Stimulated activated naive CD8-positive, alpha-beta T cell treated with anti-CD3 and anti-CD28 coated beads, Interleukin-15, amount 100 ng/mL, for 72 hours (primary cell): ENCODE measurements around the gene MYO7A.

Source experiments
- ATAC-seq: fragments of 150-1000 bp; cut with Tn5 transposase; 2 replicates; pipeline ENCODE4 v1.10.0; 2021; ENCODE audit warnings: mild to moderate bottlenecking, moderate library complexity
- DNase-seq, 2 donors: peaks; one replicate each; pipeline ENCODE4 v3.0.0; 2021 to 2022
- H3K27ac Mint-ChIP-seq, 2 donors: one replicate each; pipeline ENCODE4 v1.8.0; 2022; ENCODE audit warnings: mild to moderate bottlenecking in 2 of 2, mixed read lengths in 2 of 2, moderate library complexity in 2 of 2
- H3K27me3 Mint-ChIP-seq: one replicate; pipeline ENCODE4 v1.8.0; 2022; ENCODE audit warnings: mixed read lengths
- H3K4me1 Mint-ChIP-seq: one replicate; pipeline ENCODE4 v1.8.0; 2022; ENCODE audit warnings: mild to moderate bottlenecking, mixed read lengths
- H3K4me3 Mint-ChIP-seq, 2 donors: one replicate each; pipeline ENCODE4 v1.8.0; 2022; ENCODE audit warnings: mild to moderate bottlenecking in 2 of 2, mixed read lengths in 2 of 2, moderate library complexity in 1 of 2
- H3K9me3 Mint-ChIP-seq, 2 donors: one replicate each; pipeline ENCODE4 v1.8.0; 2022; ENCODE audit warnings: mixed read lengths in 2 of 2

Gene MYO7A

DNA sequence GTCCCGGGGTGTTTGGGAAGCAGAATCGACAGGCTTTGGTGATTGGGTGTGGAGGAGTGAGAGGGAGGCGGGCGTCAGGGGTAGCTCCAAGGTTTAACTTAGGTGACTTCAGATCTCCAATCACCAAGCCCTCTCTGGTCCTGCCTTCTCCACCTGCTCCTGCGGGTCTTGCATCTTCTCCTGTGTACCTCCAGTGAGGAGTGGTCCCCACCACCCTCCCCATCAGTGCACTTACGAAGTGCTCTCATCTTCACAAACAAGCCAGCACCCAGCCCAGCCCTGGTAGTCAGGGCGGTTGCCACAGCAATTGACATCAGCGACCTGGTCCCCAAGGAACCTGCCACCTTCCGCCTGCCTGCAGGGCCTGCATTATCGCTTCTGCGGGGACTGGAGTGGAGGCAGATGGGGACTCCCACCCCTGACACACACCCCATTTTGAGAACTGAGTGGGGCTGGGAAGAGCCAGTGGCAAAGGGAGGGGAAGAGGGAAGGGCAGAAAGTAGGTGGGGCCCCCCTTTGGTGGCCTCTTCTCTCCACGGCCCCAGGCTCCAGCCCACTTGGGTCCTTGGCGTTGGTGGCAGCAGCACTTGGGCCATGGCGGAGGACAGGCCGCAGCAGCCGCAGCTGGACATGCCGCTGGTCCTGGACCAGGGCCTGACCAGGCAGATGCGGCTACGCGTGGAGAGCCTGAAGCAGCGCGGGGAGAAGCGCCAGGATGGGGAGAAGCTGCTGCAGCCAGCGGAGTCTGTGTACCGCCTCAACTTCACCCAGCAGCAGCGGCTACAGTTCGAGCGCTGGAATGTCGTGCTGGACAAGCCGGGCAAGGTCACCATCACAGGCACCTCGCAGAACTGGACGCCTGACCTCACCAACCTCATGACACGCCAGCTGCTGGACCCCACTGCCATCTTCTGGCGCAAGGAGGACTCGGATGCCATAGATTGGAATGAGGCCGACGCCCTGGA is 25.5 kb upstream of the MYO7A start, which contains the start of gene OMP:
OMP (plus strand) TSS at position 595 of the 965 bp plus-strand sequence; CDS start at position 595, 0 bp downstream.
- no peak within 1 kb of the TSS for H3K4me3 Mint-ChIP-seq
- H3K27me3 Mint-ChIP-seq, result no peaks in the 10 kb centered on the region
- ATAC-seq, result no peak
- no peaks in the 10 kb centered on the region for H3K9me3 Mint-ChIP-seq
- DNase-seq, result no peak
- peak within 1 kb of the TSS; percentile 14 to 46 for H3K27ac Mint-ChIP-seq
- H3K4me1 Mint-ChIP-seq, result no peaks in the 10 kb centered on the region

DNA sequence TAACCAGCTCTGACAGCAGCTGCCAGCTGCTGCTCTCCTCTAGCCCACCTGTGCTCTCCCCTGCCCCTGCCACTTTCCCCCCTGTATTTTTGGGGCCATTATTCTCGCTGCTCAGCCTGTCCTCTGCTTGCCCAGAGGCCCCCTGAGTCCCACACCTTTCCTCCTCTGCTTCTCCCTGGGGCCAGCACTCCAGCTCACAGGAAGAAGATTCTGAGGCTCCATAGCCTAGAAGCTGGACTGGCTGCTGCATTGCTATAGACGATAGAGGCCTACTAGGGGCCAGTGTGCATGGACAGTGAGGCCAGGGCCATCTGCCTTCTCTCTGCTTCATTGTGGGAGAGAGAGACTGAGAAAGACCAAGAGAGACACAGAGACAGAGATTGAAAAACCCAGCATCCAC is 24.7 kb upstream of the MYO7A start:
- no peak for ATAC-seq
- Mint-ChIP-seq H3K4me1 (no peaks in the 10 kb centered on the region), H3K27me3 (no peaks in the 10 kb centered on the region), H3K27ac (peak overlapping the region; percentile 14 to 46), H3K4me3 (no peak overlapping the region), H3K9me3 (no peaks in the 10 kb centered on the region)
- DNase-seq, result no peak

DNA sequence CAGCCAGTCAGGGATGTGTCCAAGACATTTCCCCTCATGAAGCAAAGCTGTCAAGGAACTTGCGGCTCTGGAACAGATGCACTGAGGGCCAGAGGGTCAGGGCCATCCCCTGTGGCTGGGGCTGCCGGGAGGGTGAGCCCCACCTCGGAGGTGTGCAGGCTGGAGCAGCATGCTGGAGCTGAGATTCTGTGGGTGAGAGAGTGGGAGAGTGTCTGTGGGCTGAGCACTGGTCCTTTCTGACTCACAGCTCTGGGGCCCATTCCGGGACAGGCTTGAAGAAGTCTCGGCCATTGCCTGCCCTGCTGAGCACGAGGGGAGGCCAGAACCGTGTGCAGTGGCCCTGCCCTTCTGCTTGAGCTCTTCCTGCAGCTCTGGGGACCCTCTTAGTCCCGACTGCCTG is 23.3 kb upstream of the MYO7A start:
- ATAC-seq, result no peak
- Mint-ChIP-seq H3K4me3 (no peak overlapping the region), H3K4me1 (no peaks in the 10 kb centered on the region), H3K27me3 (no peaks in the 10 kb centered on the region), H3K27ac (no peak overlapping the region), H3K9me3 (no peaks in the 10 kb centered on the region)
- no peak for DNase-seq

DNA sequence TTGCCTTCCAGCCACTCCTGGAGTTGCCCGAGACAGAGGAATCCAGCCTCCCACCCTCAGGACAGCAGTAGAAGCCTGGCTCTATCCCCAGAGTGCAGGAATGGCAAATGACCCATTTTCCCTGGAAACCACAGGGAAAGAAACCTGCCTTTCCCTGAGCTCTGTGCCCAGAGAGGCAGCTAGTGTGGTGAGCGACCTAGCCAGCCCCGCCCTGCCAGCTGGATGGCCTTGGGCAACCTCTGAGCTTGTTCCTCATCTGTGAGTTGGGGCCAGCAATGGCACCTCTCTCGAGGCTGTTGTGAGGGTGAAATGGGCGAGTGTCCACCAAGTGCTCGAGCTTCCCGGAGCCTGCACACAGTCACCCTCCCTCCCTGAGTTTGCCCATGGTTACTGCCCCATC is 21.7 kb upstream of the MYO7A start:
- H3K27ac Mint-ChIP-seq, result no peak overlapping the region

DNA sequence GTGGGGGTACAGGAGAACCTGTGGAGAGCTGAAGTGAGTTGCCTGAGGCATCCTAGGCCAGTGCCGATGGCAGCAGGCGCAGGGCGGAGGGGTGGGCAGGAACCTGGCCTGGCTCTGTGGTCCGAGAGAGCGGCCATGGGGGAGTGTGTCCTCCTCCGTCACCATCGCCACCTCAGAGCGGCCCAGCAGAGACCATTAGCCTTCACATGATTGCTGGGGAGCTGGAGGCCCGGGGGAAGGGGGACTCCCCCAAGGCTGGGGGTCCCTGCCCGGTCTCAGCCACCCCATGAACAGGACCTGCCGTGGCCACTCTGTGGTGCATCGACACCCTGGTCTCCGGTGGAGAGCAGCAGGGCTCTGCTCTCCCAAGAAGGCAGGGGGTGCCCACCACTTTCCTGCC is 21.3 kb upstream of the MYO7A start:
- H3K4me3 Mint-ChIP-seq, result no peak overlapping the region
- H3K27me3 Mint-ChIP-seq, result no peaks in the 10 kb centered on the region
- no peak overlapping the region for H3K27ac Mint-ChIP-seq
- H3K9me3 Mint-ChIP-seq, result no peaks in the 10 kb centered on the region
- H3K4me1 Mint-ChIP-seq, result no peaks in the 10 kb centered on the region
- no peak for ATAC-seq
- no peak for DNase-seq

More for the DNA sequence above, 21.7 kb upstream of the MYO7A start:
- H3K4me3 Mint-ChIP-seq, result no peak overlapping the region
- no peaks in the 10 kb centered on the region for H3K9me3 Mint-ChIP-seq
- DNase-seq, result no peak
- H3K27me3 Mint-ChIP-seq, result no peaks in the 10 kb centered on the region
- no peak for ATAC-seq
- no peaks in the 10 kb centered on the region for H3K4me1 Mint-ChIP-seq

DNA sequence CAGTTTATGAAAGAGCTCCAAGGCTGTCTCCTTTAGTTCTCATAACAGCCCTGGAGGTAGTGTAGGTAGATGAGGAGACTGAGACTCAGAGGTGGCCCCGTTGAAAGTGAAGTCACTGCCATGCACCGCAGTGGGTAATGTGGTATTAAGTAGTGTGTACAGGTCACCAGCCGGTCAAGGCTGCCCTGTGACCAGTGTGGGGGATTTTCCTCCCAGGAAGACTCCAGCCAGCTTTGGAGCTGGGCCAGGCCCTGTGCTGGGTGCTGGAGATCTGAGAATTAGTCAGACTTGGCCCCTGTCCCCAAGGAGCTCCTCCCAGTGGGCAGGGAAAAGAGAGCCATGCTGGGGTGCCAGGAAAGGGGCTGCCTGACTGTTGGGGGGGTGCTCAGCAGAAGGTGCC is 20.1 kb upstream of the MYO7A start:
- ATAC-seq (no peak), DNase-seq (no peak)
- Mint-ChIP-seq H3K27me3 (no peaks in the 10 kb centered on the region), H3K9me3 (no peaks in the 10 kb centered on the region), H3K4me3 (no peak overlapping the region), H3K4me1 (no peaks in the 10 kb centered on the region), H3K27ac (no peak overlapping the region)

DNA sequence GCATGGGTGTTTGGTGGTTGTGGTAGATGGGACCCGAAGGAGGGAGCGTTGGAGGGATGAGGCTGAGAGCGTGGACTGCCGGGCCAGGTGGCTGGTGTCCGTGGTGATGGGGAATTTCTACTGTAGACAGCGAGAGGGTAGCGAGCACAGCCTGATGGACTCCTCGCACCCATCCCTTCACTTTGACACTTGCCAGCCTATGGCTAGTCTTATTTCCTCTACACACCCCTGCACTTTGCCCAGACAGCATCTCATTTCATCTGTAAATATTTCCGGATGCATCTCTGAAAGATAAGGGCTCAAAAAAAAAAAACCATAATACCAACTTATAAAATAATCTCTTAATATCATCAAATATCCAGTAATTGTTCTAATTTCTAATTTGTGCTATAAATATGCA is 19.6 kb upstream of the MYO7A start:
- H3K4me1 Mint-ChIP-seq, result peaks cover 4% of the 10 kb centered on the region
- DNase-seq, result no peak
- no peaks in the 10 kb centered on the region for H3K27me3 Mint-ChIP-seq
- no peak overlapping the region for H3K27ac Mint-ChIP-seq
- H3K4me3 Mint-ChIP-seq, result no peak overlapping the region
- no peak for ATAC-seq
- H3K9me3 Mint-ChIP-seq, result no peaks in the 10 kb centered on the region

DNA sequence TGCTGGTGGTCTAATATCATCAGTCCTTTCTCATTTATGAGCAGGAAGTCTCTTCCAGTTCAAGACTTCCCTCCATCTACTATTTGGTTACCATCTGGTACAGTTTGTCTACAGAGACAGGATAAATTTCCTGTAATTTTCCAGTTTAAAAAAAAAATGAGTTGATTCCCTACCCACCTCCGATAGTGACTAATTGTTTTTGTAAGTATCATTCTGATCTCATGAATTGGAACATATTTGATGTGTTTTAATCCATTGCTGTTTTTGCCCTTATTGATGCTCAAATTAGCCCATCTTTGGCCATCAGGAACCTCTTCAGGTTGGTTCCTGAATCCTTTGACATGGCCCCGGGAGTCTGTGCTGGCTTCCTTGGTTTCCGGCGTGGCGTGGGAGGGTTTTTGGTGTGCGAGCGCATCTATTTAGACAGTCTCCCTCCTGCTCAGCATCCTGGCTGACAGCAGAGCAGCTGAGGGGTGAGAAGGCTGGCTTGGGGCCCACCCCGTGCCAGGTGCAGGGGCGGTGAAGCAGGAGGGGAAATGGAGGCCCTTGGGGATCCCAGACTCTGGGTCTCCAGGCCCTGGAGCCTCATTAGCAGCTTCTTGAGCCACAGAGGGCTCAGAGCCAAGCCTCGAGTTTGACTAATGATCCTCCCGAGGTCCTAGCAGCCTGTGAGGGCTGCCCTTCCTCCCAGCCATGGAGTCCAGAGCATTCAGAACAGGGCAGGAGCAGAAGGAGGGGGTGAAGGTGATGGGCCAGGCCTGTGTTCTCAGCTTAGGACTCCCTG is 18.6 kb upstream of the MYO7A start:
- Mint-ChIP-seq H3K9me3 (no peaks in the 10 kb centered on the region), H3K27ac (peak overlapping the region in 1 of 2 donors; percentile 79), H3K4me3 (no peak overlapping the region), H3K27me3 (no peaks in the 10 kb centered on the region), H3K4me1 (peaks cover 10% of the 10 kb centered on the region)
- DNase-seq (no peak), ATAC-seq (no peak)

DNA sequence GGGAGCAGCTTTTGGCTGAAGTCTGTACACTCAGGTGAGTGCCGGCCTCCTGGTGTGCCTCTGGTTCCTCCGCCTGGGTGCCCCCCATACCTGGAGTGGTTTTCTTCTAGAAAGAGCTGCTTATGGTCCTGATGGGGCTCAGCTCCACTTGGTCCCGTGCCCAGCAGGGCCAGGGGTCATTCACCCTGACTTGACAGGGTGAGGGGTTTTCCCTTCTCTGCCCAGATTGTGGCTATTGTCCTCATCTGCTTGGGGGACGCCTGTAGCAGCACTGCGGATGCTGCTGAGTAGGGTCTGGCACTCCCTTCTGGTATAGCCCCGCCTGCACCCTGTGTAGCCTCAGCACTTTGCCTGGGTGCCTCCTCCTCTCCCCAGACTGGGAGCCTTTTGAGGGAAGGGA is 17.2 kb upstream of the MYO7A start:
- Mint-ChIP-seq H3K4me3 (no peak overlapping the region), H3K27me3 (no peaks in the 10 kb centered on the region), H3K4me1 (peaks cover 10% of the 10 kb centered on the region), H3K9me3 (no peaks in the 10 kb centered on the region), H3K27ac (no peak overlapping the region)
- ATAC-seq, result no peak
- DNase-seq, result no peak

DNA sequence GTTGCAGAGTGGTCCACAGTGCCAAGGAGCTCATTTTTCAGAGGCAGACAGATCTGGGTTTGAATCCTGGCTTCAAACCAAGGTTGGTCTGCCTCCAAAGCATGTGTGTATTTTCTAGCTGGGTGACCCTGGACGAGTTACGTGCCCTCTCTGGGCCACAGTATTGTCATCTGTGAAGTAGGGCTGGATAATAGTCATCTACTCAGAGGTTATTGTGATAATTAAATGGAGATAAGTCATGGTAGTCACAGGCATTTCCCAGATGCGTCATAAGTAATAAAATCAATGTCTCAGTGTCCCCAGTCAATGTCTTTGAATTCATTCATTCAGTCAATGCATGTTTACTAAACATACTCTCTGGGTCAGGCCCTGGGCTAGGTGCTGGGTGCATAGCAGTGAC is 16.8 kb upstream of the MYO7A start:
- H3K4me1 Mint-ChIP-seq, result peaks cover 10% of the 10 kb centered on the region
- H3K27me3 Mint-ChIP-seq, result no peaks in the 10 kb centered on the region
- H3K9me3 Mint-ChIP-seq, result no peaks in the 10 kb centered on the region
- DNase-seq (no peak), ATAC-seq (no peak)
- H3K27ac Mint-ChIP-seq, result no peak overlapping the region
- no peak overlapping the region for H3K4me3 Mint-ChIP-seq

DNA sequence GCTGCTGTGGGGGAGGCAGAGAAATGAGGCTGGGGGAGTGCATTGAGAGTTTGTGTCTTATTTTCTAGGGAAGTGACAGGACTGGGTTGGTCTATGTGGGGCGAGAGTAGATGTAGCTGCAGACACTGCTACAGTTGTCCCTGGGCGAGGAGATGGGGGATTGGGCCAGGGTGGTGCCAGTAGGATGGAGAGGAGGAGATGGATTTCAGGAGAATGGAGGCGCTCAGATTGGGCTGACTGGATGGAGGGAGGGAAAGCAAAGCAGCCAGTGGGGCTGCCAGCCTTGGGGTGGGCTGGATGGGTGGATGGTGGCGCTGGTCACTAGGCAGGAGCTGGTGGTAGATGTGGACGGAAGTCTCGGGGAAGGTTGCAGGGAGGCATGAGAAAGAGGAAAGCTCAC is 16.1 kb upstream of the MYO7A start:
- H3K9me3 Mint-ChIP-seq, result no peaks in the 10 kb centered on the region
- no peak overlapping the region for H3K4me3 Mint-ChIP-seq
- H3K27me3 Mint-ChIP-seq, result no peaks in the 10 kb centered on the region
- DNase-seq (no peak), ATAC-seq (no peak)
- H3K4me1 Mint-ChIP-seq, result peaks cover 10% of the 10 kb centered on the region
- peak overlapping the region in 1 of 2 donors; percentile 79 for H3K27ac Mint-ChIP-seq

DNA sequence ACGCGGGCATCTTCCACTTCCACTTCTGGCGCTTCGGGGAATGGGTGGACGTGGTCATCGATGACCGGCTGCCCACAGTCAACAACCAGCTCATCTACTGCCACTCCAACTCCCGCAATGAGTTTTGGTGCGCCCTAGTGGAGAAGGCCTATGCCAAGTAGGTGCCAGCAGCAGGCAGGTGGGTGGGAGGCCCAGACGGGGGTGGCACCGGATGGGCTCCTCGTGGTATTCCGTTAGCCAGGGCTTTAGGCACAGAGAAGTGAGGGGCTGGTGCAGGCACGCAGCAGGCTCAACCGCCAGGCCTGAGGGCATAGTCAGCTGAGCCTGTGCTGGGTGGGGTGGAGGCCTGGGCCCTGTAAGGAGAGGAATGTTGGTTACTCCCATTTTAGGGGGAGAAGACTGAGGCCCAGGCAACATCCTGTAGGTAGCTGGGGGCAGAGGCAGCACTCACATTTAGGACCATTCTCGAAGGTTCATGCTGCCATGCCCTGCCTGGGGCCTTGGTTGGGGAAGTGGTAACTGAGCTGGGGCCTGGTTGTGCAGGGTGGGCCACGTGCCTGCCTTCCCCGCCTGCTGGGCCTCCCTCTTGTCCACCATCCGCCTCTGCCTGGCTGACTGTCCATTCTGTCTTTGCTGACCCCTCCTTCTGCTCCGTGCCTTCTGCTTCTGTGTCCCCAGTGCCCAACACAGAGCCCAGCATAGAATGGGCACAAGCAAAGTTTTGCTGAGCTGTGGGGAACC is 15.2 kb upstream of the MYO7A start:
- Mint-ChIP-seq H3K9me3 (no peaks in the 10 kb centered on the region), H3K4me1 (peaks cover 10% of the 10 kb centered on the region), H3K27me3 (no peaks in the 10 kb centered on the region), H3K27ac (peak overlapping the region in 1 of 2 donors; percentile 83), H3K4me3 (no peak overlapping the region)
- DNase-seq (no peak), ATAC-seq (no peak)

DNA sequence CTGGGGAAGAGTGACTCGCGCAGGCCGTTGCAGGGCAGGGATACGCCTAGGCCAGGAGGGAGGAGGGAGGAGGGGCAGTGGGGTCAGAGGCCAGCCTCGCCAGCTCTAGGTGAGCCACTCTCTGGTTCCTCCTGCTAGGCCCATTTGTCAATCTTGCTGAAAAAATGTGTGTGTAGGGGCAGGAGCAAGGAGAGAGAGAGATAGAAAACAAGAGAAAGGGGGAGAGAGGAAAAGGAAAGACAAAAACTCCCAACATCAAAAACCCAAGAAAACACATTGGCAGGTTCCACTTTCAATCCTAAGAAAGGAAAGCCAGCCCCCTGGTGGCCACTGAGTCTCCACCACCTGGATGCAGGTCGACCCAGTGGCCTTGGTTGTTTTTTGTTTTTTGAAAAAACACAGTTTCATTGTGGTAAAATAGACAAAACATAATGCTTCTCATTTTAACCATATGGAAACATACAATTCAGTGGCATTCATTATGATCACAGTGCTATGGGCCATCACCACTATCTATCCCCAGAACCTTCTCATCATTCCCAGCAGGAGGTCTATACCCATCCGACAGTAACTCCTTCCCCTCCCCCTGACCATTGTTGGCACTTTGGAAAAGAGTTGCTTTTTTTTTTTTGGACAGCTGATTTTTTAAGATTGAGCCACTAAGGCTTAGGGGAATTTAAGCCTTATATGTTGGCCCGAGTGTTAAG is 14.5 kb upstream of the MYO7A start:
- Mint-ChIP-seq H3K9me3 (no peaks in the 10 kb centered on the region), H3K4me3 (no peak overlapping the region), H3K4me1 (peaks cover 10% of the 10 kb centered on the region), H3K27ac (peak overlapping the region; percentile 81 to 83), H3K27me3 (no peaks in the 10 kb centered on the region)
- ATAC-seq (no peak), DNase-seq (no peak)

DNA sequence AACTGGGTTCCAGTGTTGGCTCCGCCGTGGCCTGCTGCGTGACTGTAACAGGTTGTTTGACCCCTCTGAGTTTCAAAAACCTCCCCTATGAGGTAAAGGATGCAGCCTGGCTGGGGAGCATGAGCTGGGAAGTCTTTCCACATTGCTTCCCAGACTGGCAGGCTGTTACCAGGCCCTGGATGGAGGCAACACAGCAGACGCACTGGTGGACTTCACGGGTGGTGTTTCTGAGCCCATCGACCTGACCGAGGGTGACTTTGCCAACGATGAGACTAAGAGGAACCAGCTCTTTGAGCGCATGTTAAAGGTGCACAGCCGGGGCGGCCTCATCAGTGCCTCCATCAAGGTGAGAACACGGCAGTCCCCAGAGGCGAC is 14.0 kb upstream of the MYO7A start:
- no peaks in the 10 kb centered on the region for H3K27me3 Mint-ChIP-seq
- ATAC-seq (no peak), DNase-seq (no peak)
- peaks cover 10% of the 10 kb centered on the region for H3K4me1 Mint-ChIP-seq
- no peaks in the 10 kb centered on the region for H3K9me3 Mint-ChIP-seq
- no peak overlapping the region for H3K4me3 Mint-ChIP-seq
- no peak overlapping the region for H3K27ac Mint-ChIP-seq

DNA sequence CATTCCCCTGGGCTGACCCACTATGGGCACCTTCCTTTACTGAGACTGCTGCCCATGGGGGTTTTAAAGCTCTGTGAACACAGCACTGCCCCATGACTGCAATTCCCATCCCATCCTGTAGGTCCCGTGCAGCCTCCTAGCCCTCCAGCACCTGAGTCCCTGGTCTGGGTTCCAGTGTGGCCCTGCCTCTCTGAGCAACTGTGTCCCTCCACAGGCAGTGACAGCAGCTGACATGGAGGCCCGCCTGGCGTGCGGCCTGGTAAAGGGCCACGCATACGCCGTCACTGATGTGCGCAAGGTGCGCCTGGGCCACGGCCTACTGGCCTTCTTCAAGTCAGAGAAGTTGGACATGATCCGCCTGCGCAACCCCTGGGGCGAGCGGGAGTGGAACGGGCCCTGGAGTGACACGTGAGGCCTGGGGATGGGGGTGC is 12.8 kb upstream of the MYO7A start:
- H3K9me3 Mint-ChIP-seq, result no peaks in the 10 kb centered on the region
- ATAC-seq (peak; percentile 23), DNase-seq (no peak)
- no peak overlapping the region for H3K27ac Mint-ChIP-seq
- peaks cover 10% of the 10 kb centered on the region for H3K4me1 Mint-ChIP-seq
- H3K4me3 Mint-ChIP-seq, result no peak overlapping the region
- no peaks in the 10 kb centered on the region for H3K27me3 Mint-ChIP-seq
